GM19023 (cell line): ENCODE results near the gene CHRNA3.
"Not testable (repeated sequence)": the region's sequence is repeated elsewhere in the genome, so short reads cannot be mapped to it uniquely, and the experiment has no call there.

Experiments used
- ATAC-seq: cut with Tn5 transposase; IDR thresholded peaks from one replicate; pipeline ENCODE4 v1.9.1; 2021; ENCODE audit warnings: mild to moderate bottlenecking, moderate library complexity; ENCODE audit not compliant: unreplicated experiment

The CHRNA3 gene

GRCh38 chr15:78618064-78618463 lies 2.7 kb downstream of the CHRNA3 start:
- no peak for ATAC-seq

- no peak for ATAC-seq
Observed at GRCh38 chr15:78617516-78617915, 3.3 kb downstream of the CHRNA3 start.

- ATAC-seq = no peak
Observed at GRCh38 chr15:78617076-78617475, 3.7 kb downstream of the CHRNA3 start.

GRCh38 chr15:78616506-78616905 lies 4.3 kb downstream of the CHRNA3 start:
- no peak for ATAC-seq

- ATAC-seq = no peak
Observed at GRCh38 chr15:78615151-78615589, 5.6 kb downstream of the CHRNA3 start.

- no peak for ATAC-seq
Observed at GRCh38 chr15:78614021-78614420, 6.8 kb downstream of the CHRNA3 start.

GRCh38 chr15:78609551-78609950 lies 11.2 kb downstream of the CHRNA3 start:
- ATAC-seq = not testable (repeated sequence)

- no peak for ATAC-seq
Observed at GRCh38 chr15:78605680-78606079, 15.1 kb downstream of the CHRNA3 start.

GRCh38 chr15:78605201-78605600 lies 15.6 kb downstream of the CHRNA3 start:
- ATAC-seq = no peak

GRCh38 chr15:78604420-78604819 lies 16.4 kb downstream of the CHRNA3 start:
- ATAC-seq = no peak

- ATAC-seq = no peak
Observed at GRCh38 chr15:78603467-78603866, 17.3 kb downstream of the CHRNA3 start.

- ATAC-seq = no peak
Observed at GRCh38 chr15:78599189-78599588, 21.6 kb downstream of the CHRNA3 start.

GRCh38 chr15:78598348-78598747 lies 22.4 kb downstream of the CHRNA3 start:
- ATAC-seq = no peak

GRCh38 chr15:78597583-78597982 lies 23.2 kb downstream of the CHRNA3 start:
- ATAC-seq = no peak

- no peak for ATAC-seq
Observed at GRCh38 chr15:78574944-78575343, 45.9 kb downstream of the CHRNA3 start.

- ATAC-seq = no peak
Observed at GRCh38 chr15:78573416-78573815, 47.4 kb downstream of the CHRNA3 start.

- no peak for ATAC-seq
Observed at GRCh38 chr15:78571382-78571781, 49.4 kb downstream of the CHRNA3 start.

GRCh38 chr15:78570710-78571109 lies 50.1 kb downstream of the CHRNA3 start:
- ATAC-seq = no peak

- no peak for ATAC-seq
Observed at GRCh38 chr15:78567531-78567930, 53.3 kb downstream of the CHRNA3 start.

- peak; percentile 20 for ATAC-seq
Observed at GRCh38 chr15:78565951-78566774, 54.6 kb downstream of the CHRNA3 start.

- ATAC-seq = peak; percentile 73
Observed at GRCh38 chr15:78565097-78565950, 55.5 kb downstream of the CHRNA3 start, which contains the start of gene CHRNA5. Gene CHRNA5 (plus strand): TSS chr15:78565520. CDS start chr15:78565720, 200 bp downstream.

GRCh38 chr15:78564743-78565096 lies 56.1 kb downstream of the CHRNA3 start:
- ATAC-seq = peak; percentile 12
